ENCODE data around the gene GABPB1. TPM values are rescaled to one million over a fixed set of nuclear protein-coding genes. Genes with fewer than 3 reads are reported as not detected.

The GABPB1 gene
- polyA plus RNA-seq, 1 donor (not counting 4 experiments of a cell fraction or from before 2014, with no cell fraction given), result 23.3 TPM

DNA sequence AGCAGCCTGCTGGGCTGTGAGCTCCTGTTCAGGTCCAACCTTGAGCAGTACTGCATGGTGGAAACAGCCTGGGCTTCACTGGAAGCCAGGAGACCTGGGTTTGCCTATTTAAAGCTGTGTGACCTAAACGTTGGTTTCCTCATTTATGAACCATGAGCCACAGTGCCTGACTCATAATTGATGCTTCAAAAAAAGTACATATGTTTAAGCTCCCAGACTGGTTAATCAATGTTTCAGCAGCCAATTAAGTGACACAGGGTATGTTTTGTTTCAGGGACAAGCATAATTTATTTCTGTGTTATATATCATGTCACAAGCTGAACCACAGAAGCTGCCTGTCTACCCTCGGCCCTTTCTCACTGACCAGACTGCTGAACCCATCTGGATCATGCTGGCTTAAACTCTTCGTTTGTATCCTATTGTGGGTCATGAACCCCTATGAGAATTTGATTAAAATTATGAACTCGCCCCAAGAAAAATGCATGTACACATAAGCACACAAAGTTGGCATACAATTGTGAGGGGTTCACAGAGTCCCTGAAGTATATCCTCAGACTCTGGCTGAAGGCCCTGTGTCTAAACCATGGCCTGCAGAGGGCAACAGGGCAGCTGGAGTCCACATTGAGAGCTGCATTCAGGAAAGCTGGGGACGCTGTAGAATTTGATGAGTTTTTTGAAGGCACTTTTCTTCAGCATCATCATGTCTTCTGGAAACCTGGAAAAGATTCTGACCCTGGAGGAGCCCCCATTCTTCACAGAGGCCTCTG lies 113.1 kb downstream of the GABPB1 start:
- Histone ChIP-seq H3K27ac (ENCODE audit: control insufficient read depth, insufficient read depth, low read length) (no peak overlapping the region), H4K20me1 (ENCODE audit: control insufficient read depth, extremely low read depth, insufficient read depth, low read length) (no peaks in the 10 kb centered on the region), H3K4me1 (ENCODE audit: control insufficient read depth, extremely low read depth, insufficient read depth, low read length) (peaks cover 4% of the 10 kb centered on the region), H2AFZ (ENCODE audit: control insufficient read depth, low read length) (no peak overlapping the region), H3K36me3 (ENCODE audit: control insufficient read depth in 2 of 2, extremely low read depth in 1 of 2, insufficient read depth in 2 of 2, low read length in 2 of 2) (no peaks in the 10 kb centered on the region), H3K4me2 (ENCODE audit: control insufficient read depth, extremely low read depth, insufficient read depth, low read depth, low read length) (no peak overlapping the region), H3K4me3 (ENCODE audit: control insufficient read depth in 2 of 3, extremely low read depth in 1 of 3, insufficient read depth in 2 of 3, low read depth in 1 of 3, low read length in 3 of 3) (no peak overlapping the region), H3K27me3 (ENCODE audit: control insufficient read depth, extremely low read depth, insufficient read depth, low read length) (no peaks in the 10 kb centered on the region), H3K9ac (ENCODE audit: control insufficient read depth, extremely low read depth, insufficient read depth, low read length) (no peak overlapping the region), H3K9me1 (ENCODE audit: control insufficient read depth, extremely low read depth, insufficient read depth, low read length) (no peaks in the 10 kb centered on the region), H3K9me3 (ENCODE audit: control insufficient read depth, low read depth, low read length) (no peaks in the 10 kb centered on the region), H3K79me2 (ENCODE audit: control insufficient read depth, insufficient read depth, low read length) (no peaks in the 10 kb centered on the region)
- FAIRE-seq (no peak), DNase-seq (ENCODE audit: low read depth, low spot score) (no peak)
- TF ChIP-seq, protein P1, sequence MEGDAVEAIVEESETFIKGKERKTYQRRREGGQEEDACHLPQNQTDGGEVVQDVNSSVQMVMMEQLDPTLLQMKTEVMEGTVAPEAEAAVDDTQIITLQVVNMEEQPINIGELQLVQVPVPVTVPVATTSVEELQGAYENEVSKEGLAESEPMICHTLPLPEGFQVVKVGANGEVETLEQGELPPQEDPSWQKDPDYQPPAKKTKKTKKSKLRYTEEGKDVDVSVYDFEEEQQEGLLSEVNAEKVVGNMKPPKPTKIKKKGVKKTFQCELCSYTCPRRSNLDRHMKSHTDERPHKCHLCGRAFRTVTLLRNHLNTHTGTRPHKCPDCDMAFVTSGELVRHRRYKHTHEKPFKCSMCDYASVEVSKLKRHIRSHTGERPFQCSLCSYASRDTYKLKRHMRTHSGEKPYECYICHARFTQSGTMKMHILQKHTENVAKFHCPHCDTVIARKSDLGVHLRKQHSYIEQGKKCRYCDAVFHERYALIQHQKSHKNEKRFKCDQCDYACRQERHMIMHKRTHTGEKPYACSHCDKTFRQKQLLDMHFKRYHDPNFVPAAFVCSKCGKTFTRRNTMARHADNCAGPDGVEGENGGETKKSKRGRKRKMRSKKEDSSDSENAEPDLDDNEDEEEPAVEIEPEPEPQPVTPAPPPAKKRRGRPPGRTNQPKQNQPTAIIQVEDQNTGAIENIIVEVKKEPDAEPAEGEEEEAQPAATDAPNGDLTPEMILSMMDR (optimal IDR thresholded peaks at IDR 0.05 in 1 of 3, IDR thresholded peaks at IDR 0.05 in 1 of 3, conservative IDR thresholded peaks at IDR 0.05 in 1 of 3; ENCODE audit: extremely low read depth in 1 of 3, insufficient read depth in 2 of 3, low read length in 3 of 3), result peak in 1 of 3 experiments; percentile 5
- no peak for TF ChIP-seq EZH2 (IDR thresholded peaks at IDR 0.05; ENCODE audit: low read length)
- dilution Hi-C loops (cut with MboI; ENCODE audit: extremely low pct_ligation_motif_present, low sequenced_read_pairs), result no loop called here

DNA sequence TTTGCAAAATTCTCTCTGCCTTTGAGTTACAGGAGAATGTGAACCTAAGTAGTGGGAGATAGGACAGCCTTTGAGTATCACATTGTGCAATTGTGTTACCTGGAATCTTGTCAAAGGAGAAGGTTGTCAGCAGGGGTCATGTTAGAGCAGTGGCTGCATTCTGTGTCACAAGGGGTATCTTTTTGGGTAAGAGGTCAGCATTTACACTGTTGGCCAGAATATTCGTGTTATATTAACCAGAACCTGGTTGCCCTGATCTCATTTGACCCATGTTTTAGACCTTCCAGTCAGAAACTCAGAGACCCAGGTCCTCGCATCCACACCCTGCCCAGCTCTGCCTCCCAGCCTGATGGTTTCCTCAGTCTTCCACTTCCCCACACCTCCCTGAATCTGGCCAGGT lies 116.7 kb downstream of the GABPB1 start:
- Histone ChIP-seq H3K4me2 (ENCODE audit: control insufficient read depth, extremely low read depth, insufficient read depth, low read depth, low read length) (no peak overlapping the region), H3K9ac (ENCODE audit: control insufficient read depth, extremely low read depth, insufficient read depth, low read length) (no peak overlapping the region), H2AFZ (ENCODE audit: control insufficient read depth, low read length) (no peak overlapping the region), H4K20me1 (ENCODE audit: control insufficient read depth, extremely low read depth, insufficient read depth, low read length) (no peaks in the 10 kb centered on the region), H3K36me3 (ENCODE audit: control insufficient read depth in 2 of 2, extremely low read depth in 1 of 2, insufficient read depth in 2 of 2, low read length in 2 of 2) (no peaks in the 10 kb centered on the region), H3K9me3 (ENCODE audit: control insufficient read depth, low read depth, low read length) (no peaks in the 10 kb centered on the region), H3K4me3 (ENCODE audit: control insufficient read depth in 2 of 3, extremely low read depth in 1 of 3, insufficient read depth in 2 of 3, low read depth in 1 of 3, low read length in 3 of 3) (no peak overlapping the region), H3K4me1 (ENCODE audit: control insufficient read depth, extremely low read depth, insufficient read depth, low read length) (peaks cover 4% of the 10 kb centered on the region), H3K79me2 (ENCODE audit: control insufficient read depth, insufficient read depth, low read length) (no peaks in the 10 kb centered on the region), H3K9me1 (ENCODE audit: control insufficient read depth, extremely low read depth, insufficient read depth, low read length) (no peaks in the 10 kb centered on the region), H3K27ac (ENCODE audit: control insufficient read depth, insufficient read depth, low read length) (no peak overlapping the region), H3K27me3 (ENCODE audit: control insufficient read depth, extremely low read depth, insufficient read depth, low read length) (no peaks in the 10 kb centered on the region)
- FAIRE-seq, result no peak
- no peak for TF ChIP-seq EZH2 (IDR thresholded peaks at IDR 0.05; ENCODE audit: low read length)
- TF ChIP-seq, protein P1 (optimal IDR thresholded peaks at IDR 0.05 in 1 of 3, IDR thresholded peaks at IDR 0.05 in 1 of 3, conservative IDR thresholded peaks at IDR 0.05 in 1 of 3; ENCODE audit: extremely low read depth in 1 of 3, insufficient read depth in 2 of 3, low read length in 3 of 3), result no peak
- dilution Hi-C loops (cut with MboI; ENCODE audit: extremely low pct_ligation_motif_present, low sequenced_read_pairs), result no loop called here
- no peak for DNase-seq (ENCODE audit: low read depth, low spot score)
